ENCODE results near the gene CEP72. TPM values are rescaled to one million over a fixed set of nuclear protein-coding genes. Genes with fewer than 3 reads are reported as not detected.

The CEP72 gene
- total RNA-seq, 1 donor from 2014 or later: 11.9 TPM

DNA sequence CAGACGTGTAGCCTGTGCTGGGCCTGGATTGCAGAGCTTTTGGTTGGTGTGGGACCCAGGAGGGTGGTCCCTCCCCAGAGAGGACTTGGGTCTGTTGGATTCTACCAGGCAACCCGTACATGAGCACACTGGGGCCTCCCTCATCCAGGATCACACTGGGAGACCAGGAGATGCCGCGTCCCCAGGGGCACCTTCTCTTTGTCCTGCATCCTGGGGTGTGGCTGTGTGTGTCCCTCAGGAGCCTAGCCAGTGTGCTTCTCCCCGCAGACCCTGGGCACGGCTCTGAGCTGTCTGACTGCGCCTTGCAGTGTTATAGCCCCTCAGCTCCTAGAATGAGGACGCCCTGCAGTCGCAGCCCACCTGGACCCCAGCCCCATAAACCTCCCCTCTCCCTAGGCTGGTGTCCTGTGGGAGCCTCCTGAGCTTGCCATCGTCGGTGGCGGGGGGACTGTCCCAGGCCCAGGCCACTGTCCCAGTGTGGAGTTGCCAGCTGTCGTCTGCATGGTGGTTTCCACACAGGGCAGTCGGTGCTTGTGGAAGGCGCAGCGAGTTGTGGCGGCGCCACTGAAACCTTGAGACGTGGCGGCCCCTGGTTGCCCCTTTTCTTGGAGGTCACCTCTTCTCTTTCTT lies 27.6 kb downstream of the CEP72 start:
- Mint-ChIP-seq H3K9me3 (ENCODE audit: unreplicated experiment) (no peaks in the 10 kb centered on the region), H3K4me3 (ENCODE audit: unreplicated experiment) (peak overlapping the region; percentile 73), H3K27me3 (ENCODE audit: unreplicated experiment) (peaks cover 2% of the 10 kb centered on the region), H3K4me1 (ENCODE audit: unreplicated experiment) (no peaks in the 10 kb centered on the region), H3K27ac (ENCODE audit: unreplicated experiment) (no peak overlapping the region), H3K36me3 (ENCODE audit: low read depth, unreplicated experiment) (peaks cover 39% of the 10 kb centered on the region)
- DNase-seq (ENCODE audit: low spot score): no peak
- no peak for TF ChIP-seq CTCF (IDR thresholded peaks at IDR 0.05; ENCODE audit: unreplicated experiment)

- TF ChIP-seq CTCF (IDR thresholded peaks at IDR 0.05; ENCODE audit: unreplicated experiment): no peak
- Mint-ChIP-seq H3K9me3 (ENCODE audit: unreplicated experiment) (no peaks in the 10 kb centered on the region), H3K4me3 (ENCODE audit: unreplicated experiment) (peak overlapping the region; percentile 73), H3K27me3 (ENCODE audit: unreplicated experiment) (peaks cover 2% of the 10 kb centered on the region), H3K36me3 (ENCODE audit: low read depth, unreplicated experiment) (peaks cover 35% of the 10 kb centered on the region), H3K27ac (ENCODE audit: unreplicated experiment) (no peak overlapping the region), H3K4me1 (ENCODE audit: unreplicated experiment) (no peaks in the 10 kb centered on the region)
- DNase-seq (ENCODE audit: low spot score): no peak
Measured at GRCh38 chr5:640461-641330, 28.6 kb downstream of the CEP72 start.

GRCh38 chr5:641331-641765 lies 29.2 kb downstream of the CEP72 start:
- H3K27ac Mint-ChIP-seq (ENCODE audit: unreplicated experiment): no peak overlapping the region
- no peak for TF ChIP-seq CTCF (IDR thresholded peaks at IDR 0.05; ENCODE audit: unreplicated experiment)
- H3K27me3 Mint-ChIP-seq (ENCODE audit: unreplicated experiment): no peaks in the 10 kb centered on the region
- H3K9me3 Mint-ChIP-seq (ENCODE audit: unreplicated experiment): no peaks in the 10 kb centered on the region
- H3K4me3 Mint-ChIP-seq (ENCODE audit: unreplicated experiment): no peak overlapping the region
- H3K4me1 Mint-ChIP-seq (ENCODE audit: unreplicated experiment): no peaks in the 10 kb centered on the region
- DNase-seq (ENCODE audit: low spot score): no peak
- H3K36me3 Mint-ChIP-seq (ENCODE audit: low read depth, unreplicated experiment): peaks cover 35% of the 10 kb centered on the region

- Mint-ChIP-seq H3K27me3 (ENCODE audit: unreplicated experiment) (no peaks in the 10 kb centered on the region), H3K27ac (ENCODE audit: unreplicated experiment) (no peak overlapping the region), H3K4me3 (ENCODE audit: unreplicated experiment) (no peak overlapping the region), H3K4me1 (ENCODE audit: unreplicated experiment) (no peaks in the 10 kb centered on the region), H3K36me3 (ENCODE audit: low read depth, unreplicated experiment) (peaks cover 33% of the 10 kb centered on the region), H3K9me3 (ENCODE audit: unreplicated experiment) (no peaks in the 10 kb centered on the region)
- no peak for DNase-seq (ENCODE audit: low spot score)
- TF ChIP-seq CTCF (IDR thresholded peaks at IDR 0.05; ENCODE audit: unreplicated experiment): no peak
Measured at GRCh38 chr5:642481-642880, 30.3 kb downstream of the CEP72 start.

- TF ChIP-seq CTCF (IDR thresholded peaks at IDR 0.05; ENCODE audit: unreplicated experiment): no peak
- peaks cover 28% of the 10 kb centered on the region for H3K36me3 Mint-ChIP-seq (ENCODE audit: low read depth, unreplicated experiment)
- H3K4me3 Mint-ChIP-seq (ENCODE audit: unreplicated experiment): no peak overlapping the region
- H3K9me3 Mint-ChIP-seq (ENCODE audit: unreplicated experiment): no peaks in the 10 kb centered on the region
- no peak overlapping the region for H3K27ac Mint-ChIP-seq (ENCODE audit: unreplicated experiment)
- H3K4me1 Mint-ChIP-seq (ENCODE audit: unreplicated experiment): no peaks in the 10 kb centered on the region
- H3K27me3 Mint-ChIP-seq (ENCODE audit: unreplicated experiment): no peaks in the 10 kb centered on the region
- no peak for DNase-seq (ENCODE audit: low spot score)
Measured at GRCh38 chr5:643351-643801, 31.2 kb downstream of the CEP72 start.

Data from endothelial cell (in vitro differentiated cells).